Endothelial cell (in vitro differentiated cells): ENCODE measurements around the gene SORCS3. TPM values are rescaled to one million over a fixed set of nuclear protein-coding genes. Genes with fewer than 3 reads are reported as not detected.

Source experiments
- DNase-seq: peaks from one replicate; pipeline ENCODE4 v3.0.0; 2021; ENCODE audit warnings: low spot score
- H3K27ac Mint-ChIP-seq: one replicate; pipeline ENCODE4 v1.8.0; 2021; ENCODE audit warnings: mixed read lengths, inconsistent platforms; ENCODE audit not compliant: unreplicated experiment
- H3K27me3 Mint-ChIP-seq: one replicate; pipeline ENCODE4 v1.8.0; 2021; ENCODE audit warnings: mild to moderate bottlenecking, moderate library complexity, mixed read lengths, inconsistent platforms; ENCODE audit not compliant: unreplicated experiment
- H3K36me3 Mint-ChIP-seq: one replicate; pipeline ENCODE4 v1.8.0; 2021; ENCODE audit warnings: mild to moderate bottlenecking, low read depth, mixed read lengths, inconsistent platforms; ENCODE audit not compliant: unreplicated experiment
- H3K4me1 Mint-ChIP-seq: one replicate; pipeline ENCODE4 v1.8.0; 2021; ENCODE audit warnings: mild to moderate bottlenecking, mixed read lengths, inconsistent platforms; ENCODE audit not compliant: unreplicated experiment
- H3K4me3 Mint-ChIP-seq: one replicate; pipeline ENCODE4 v1.8.0; 2021; ENCODE audit warnings: mild to moderate bottlenecking, mixed read lengths, inconsistent platforms; ENCODE audit not compliant: unreplicated experiment
- H3K9me3 Mint-ChIP-seq: one replicate; pipeline ENCODE4 v1.8.0; 2021; ENCODE audit warnings: mixed read lengths, inconsistent platforms; ENCODE audit not compliant: unreplicated experiment
- total RNA-seq: library from RNA; stranded (reverse); fragmentation: NEBNext Ultra II Directional; extraction: Animal tissue kit (Norgen Biotek cat#: 25700); gene quantifications from one replicate; pipeline ENCODE4 v1.2.1, GENCODE V29; 2021; ENCODE audit not compliant: unreplicated experiment
- TF ChIP-seq, protein P1 (sequence below): fragments of 200-600 bp; sonication (generic); IDR thresholded peaks from one replicate; pipeline ENCODE4 v1.5.0; 2021; ENCODE audit warnings: antibody characterized with exemption; ENCODE audit not compliant: unreplicated experiment

The SORCS3 gene
- total RNA-seq, 1 donor from 2014 or later, result not detected

DNA sequence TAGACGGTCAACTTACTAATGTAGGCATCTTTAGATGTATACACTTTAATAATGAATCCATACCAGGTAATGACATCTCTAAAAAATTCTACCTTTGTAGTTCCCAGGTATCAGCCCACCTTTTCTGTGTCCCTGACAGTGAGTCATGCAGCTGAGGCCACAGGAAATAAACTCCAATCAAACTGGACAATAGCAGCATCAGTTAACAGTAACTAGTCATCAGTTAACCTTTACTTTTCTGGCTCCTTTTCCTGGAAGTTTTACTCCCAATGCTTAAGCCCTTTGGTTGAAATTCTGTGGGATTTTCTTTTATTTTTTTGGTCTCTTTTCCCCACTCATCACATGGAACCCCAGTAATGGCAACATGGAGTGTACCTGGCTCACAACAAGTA, 617.6 kb downstream of the SORCS3 start:
- H3K4me3 Mint-ChIP-seq, result no peak overlapping the region
- H3K27ac Mint-ChIP-seq, result no peak overlapping the region
- DNase-seq, result no peak
- H3K4me1 Mint-ChIP-seq, result no peaks in the 10 kb centered on the region
- no peaks in the 10 kb centered on the region for H3K9me3 Mint-ChIP-seq
- TF ChIP-seq, protein P1, sequence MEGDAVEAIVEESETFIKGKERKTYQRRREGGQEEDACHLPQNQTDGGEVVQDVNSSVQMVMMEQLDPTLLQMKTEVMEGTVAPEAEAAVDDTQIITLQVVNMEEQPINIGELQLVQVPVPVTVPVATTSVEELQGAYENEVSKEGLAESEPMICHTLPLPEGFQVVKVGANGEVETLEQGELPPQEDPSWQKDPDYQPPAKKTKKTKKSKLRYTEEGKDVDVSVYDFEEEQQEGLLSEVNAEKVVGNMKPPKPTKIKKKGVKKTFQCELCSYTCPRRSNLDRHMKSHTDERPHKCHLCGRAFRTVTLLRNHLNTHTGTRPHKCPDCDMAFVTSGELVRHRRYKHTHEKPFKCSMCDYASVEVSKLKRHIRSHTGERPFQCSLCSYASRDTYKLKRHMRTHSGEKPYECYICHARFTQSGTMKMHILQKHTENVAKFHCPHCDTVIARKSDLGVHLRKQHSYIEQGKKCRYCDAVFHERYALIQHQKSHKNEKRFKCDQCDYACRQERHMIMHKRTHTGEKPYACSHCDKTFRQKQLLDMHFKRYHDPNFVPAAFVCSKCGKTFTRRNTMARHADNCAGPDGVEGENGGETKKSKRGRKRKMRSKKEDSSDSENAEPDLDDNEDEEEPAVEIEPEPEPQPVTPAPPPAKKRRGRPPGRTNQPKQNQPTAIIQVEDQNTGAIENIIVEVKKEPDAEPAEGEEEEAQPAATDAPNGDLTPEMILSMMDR, result no peak
- H3K36me3 Mint-ChIP-seq, result no peaks in the 10 kb centered on the region
- H3K27me3 Mint-ChIP-seq, result no peaks in the 10 kb centered on the region

DNA sequence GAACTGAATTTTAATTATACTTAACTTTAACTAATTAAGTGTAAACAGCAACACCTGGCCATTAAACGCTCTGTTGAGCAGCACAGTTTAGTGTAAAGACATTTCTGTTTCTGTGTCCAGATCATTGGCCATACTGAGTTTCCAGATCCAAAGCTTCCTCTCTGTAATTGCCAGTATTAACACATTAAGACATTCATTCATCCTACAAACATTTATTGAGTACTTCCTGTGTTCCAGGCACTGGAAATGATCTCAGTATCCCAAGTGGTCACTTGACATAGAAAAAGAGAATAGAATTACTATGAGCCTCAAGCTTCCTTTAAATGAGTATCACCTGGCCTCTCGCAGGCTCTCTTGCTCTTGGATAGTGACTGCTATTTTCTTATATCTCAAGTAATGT, 618.1 kb downstream of the SORCS3 start:
- Mint-ChIP-seq H3K27ac (no peak overlapping the region), H3K36me3 (no peaks in the 10 kb centered on the region), H3K4me3 (no peak overlapping the region), H3K9me3 (no peaks in the 10 kb centered on the region), H3K27me3 (no peaks in the 10 kb centered on the region), H3K4me1 (no peaks in the 10 kb centered on the region)
- DNase-seq, result no peak
- TF ChIP-seq, protein P1, result no peak

DNA sequence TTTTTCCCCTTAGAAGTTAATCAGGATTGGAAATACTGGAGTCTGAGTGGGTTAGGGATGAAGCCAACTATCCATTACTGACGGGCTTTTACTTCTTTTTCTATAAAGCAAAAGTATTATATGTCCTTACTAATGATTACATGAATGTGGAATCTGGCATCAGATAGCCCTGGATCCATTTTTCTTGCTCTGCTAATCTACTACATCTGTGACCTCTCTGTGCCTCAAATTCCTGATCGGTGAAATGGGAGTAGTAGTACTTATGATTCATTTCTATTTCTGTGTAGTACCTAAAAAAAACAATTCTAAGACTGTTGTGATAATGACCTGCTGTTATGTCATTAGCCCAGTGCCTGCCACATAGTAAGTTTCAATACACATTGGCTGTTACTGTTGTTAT, 621.6 kb downstream of the SORCS3 start:
- no peak for DNase-seq
- Mint-ChIP-seq H3K4me3 (no peak overlapping the region), H3K27me3 (no peaks in the 10 kb centered on the region), H3K36me3 (no peaks in the 10 kb centered on the region), H3K4me1 (no peaks in the 10 kb centered on the region), H3K27ac (no peak overlapping the region), H3K9me3 (no peaks in the 10 kb centered on the region)
- TF ChIP-seq, protein P1, result no peak

DNA sequence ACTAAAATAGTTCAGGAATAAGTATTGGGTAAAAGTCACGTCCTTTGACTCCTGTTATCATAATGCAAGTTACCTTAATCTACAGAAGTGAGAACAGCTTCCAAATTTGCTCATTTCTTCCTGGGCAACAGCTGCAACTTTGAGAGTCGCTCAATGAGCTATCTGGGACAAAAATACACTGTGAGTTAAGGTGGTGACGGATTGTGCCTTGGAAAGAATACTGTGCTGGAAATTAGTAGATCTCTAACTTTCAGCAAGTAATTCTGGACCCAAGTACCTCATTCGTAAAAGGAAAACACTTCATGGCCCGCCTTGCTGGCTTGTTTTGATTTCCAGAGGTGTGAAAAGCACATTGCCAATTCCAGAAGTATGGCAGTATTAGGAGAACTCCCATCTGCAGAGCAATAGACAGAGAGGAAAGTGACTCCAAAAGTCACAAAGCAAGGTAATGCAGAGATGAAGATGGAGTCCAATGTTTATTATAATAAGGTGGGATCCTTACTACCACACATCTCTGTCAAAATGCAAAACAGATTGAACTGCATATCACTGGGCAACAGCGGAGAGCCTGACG, 626.0 kb downstream of the SORCS3 start:
- no peak overlapping the region for H3K27ac Mint-ChIP-seq
- no peaks in the 10 kb centered on the region for H3K9me3 Mint-ChIP-seq
- no peak overlapping the region for H3K4me3 Mint-ChIP-seq
- DNase-seq, result no peak
- TF ChIP-seq, protein P1, result no peak
- H3K4me1 Mint-ChIP-seq, result no peaks in the 10 kb centered on the region
- H3K36me3 Mint-ChIP-seq, result no peaks in the 10 kb centered on the region
- H3K27me3 Mint-ChIP-seq, result no peaks in the 10 kb centered on the region

DNA sequence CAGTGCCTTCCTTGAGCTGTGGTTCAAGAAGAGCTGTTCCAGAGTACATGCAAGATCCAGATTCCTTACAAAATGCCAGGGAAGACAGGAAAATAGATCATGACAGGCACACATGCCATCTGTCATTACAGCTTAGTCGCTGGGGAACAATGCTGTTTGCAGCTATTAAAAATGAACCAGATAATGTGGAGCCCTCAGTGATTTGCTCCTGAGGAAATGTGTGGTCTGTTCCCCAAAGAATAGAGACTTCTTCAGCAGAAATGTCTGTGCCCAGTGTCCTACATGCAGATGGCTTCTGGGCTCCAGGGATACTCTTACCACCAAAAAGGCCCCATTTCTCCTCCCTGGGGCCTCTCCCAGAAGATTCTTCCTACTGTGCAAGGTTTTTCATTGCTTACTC, 627.9 kb downstream of the SORCS3 start:
- no peaks in the 10 kb centered on the region for H3K36me3 Mint-ChIP-seq
- H3K9me3 Mint-ChIP-seq, result no peaks in the 10 kb centered on the region
- H3K27me3 Mint-ChIP-seq, result no peaks in the 10 kb centered on the region
- no peak for DNase-seq
- no peak overlapping the region for H3K4me3 Mint-ChIP-seq
- H3K27ac Mint-ChIP-seq, result no peak overlapping the region
- TF ChIP-seq, protein P1, result no peak
- H3K4me1 Mint-ChIP-seq, result no peaks in the 10 kb centered on the region
